Tongue (tissue), 2 donors: ENCODE results near the gene TYW1B. TPM values are rescaled to one million over a fixed set of nuclear protein-coding genes. Genes with fewer than 3 reads are reported as not detected.
"Not testable (repeated sequence)": the region's sequence is repeated elsewhere in the genome, so short reads cannot be mapped to it uniquely, and the experiment has no call there.

Experiments
- DNase-seq: peaks from one replicate; pipeline ENCODE4 v3.0.0-alpha.2; 2015
- total RNA-seq: library from RNA; depleted of rRNA; stranded (reverse); fragments of >200 nt; gene quantifications from one replicate; pipeline ENCODE4 v1.2.3, GENCODE V29; 2014

TYW1B gene
- total RNA-seq, 1 donor from 2014 or later = 6.2 TPM

- no peak for DNase-seq
These were observed 205.5 kb downstream of the TYW1B start for GRCh38 chr7:72622532-72622931.

- not testable (repeated sequence) for DNase-seq
These were observed 206.2 kb downstream of the TYW1B start for GRCh38 chr7:72621761-72622187.

- DNase-seq = not testable (repeated sequence)
These were observed 207.1 kb downstream of the TYW1B start for GRCh38 chr7:72620923-72621322.

GRCh38 chr7:72618435-72619180 is 209.4 kb downstream of the TYW1B start:
- peak; percentile 75 for DNase-seq

- not testable (repeated sequence) for DNase-seq
These were observed 218.2 kb downstream of the TYW1B start for GRCh38 chr7:72609761-72610160.

- DNase-seq = not testable (repeated sequence)
These were observed 220.0 kb downstream of the TYW1B start for GRCh38 chr7:72607988-72608387.

- not testable (repeated sequence) for DNase-seq
These were observed 222.1 kb downstream of the TYW1B start for GRCh38 chr7:72605863-72606431.

GRCh38 chr7:72604771-72605611 is 223.0 kb downstream of the TYW1B start:
- DNase-seq = not testable (repeated sequence)

GRCh38 chr7:72603476-72603875 is 224.5 kb downstream of the TYW1B start:
- DNase-seq = not testable (repeated sequence)

GRCh38 chr7:72603073-72603472 is 224.9 kb downstream of the TYW1B start:
- no peak for DNase-seq

GRCh38 chr7:72601683-72602082 is 226.3 kb downstream of the TYW1B start:
- not testable (repeated sequence) for DNase-seq

- not testable (repeated sequence) for DNase-seq
These were observed 238.0 kb downstream of the TYW1B start for GRCh38 chr7:72590023-72590422.

- not testable (repeated sequence) for DNase-seq
These were observed 240.7 kb downstream of the TYW1B start for GRCh38 chr7:72587267-72587666.

- not testable (repeated sequence) for DNase-seq
These were observed 243.4 kb downstream of the TYW1B start for GRCh38 chr7:72584576-72584975.

- not testable (repeated sequence) for DNase-seq
These were observed 244.2 kb downstream of the TYW1B start for GRCh38 chr7:72583620-72584361.

- DNase-seq = peak; percentile 6
These were observed 247.7 kb downstream of the TYW1B start for GRCh38 chr7:72580142-72580770.

GRCh38 chr7:72577107-72577506 is 250.9 kb downstream of the TYW1B start:
- DNase-seq = no peak

GRCh38 chr7:72561988-72562387 is 266.0 kb downstream of the TYW1B start:
- DNase-seq = not testable (repeated sequence)

- DNase-seq = not testable (repeated sequence)
These were observed 268.5 kb downstream of the TYW1B start for GRCh38 chr7:72559546-72559945.

GRCh38 chr7:72556733-72557132 is 271.3 kb downstream of the TYW1B start:
- DNase-seq = not testable (repeated sequence)

GRCh38 chr7:72555238-72555637 is 272.8 kb downstream of the TYW1B start:
- DNase-seq = not testable (repeated sequence)
